HG03196 (cell line): ENCODE data around the gene TTBK2.
"Not testable (repeated sequence)": the region's sequence is repeated elsewhere in the genome, so short reads cannot be mapped to it uniquely, and the experiment has no call there.

Source experiments
- ATAC-seq: cut with Tn5 transposase; IDR thresholded peaks from one replicate; pipeline ENCODE4 v1.9.1; 2021; ENCODE audit not compliant: unreplicated experiment

Gene TTBK2

GRCh38 chr15:42764154-42764731 lies 156.3 kb downstream of the TTBK2 start:
- not testable (repeated sequence) for ATAC-seq

- ATAC-seq = not testable (repeated sequence)
Observed at GRCh38 chr15:42761813-42762212, 158.8 kb downstream of the TTBK2 start.

- no peak for ATAC-seq
Observed at GRCh38 chr15:42760759-42761158, 159.8 kb downstream of the TTBK2 start.

- ATAC-seq = no peak
Observed at GRCh38 chr15:42759093-42759492, 161.5 kb downstream of the TTBK2 start.

- ATAC-seq = no peak
Observed at GRCh38 chr15:42750306-42750705, 170.3 kb downstream of the TTBK2 start.

GRCh38 chr15:42749266-42749665 lies 171.3 kb downstream of the TTBK2 start:
- ATAC-seq = no peak

GRCh38 chr15:42744195-42744594 lies 176.4 kb downstream of the TTBK2 start:
- ATAC-seq = no peak

GRCh38 chr15:42742149-42742548 lies 178.4 kb downstream of the TTBK2 start:
- ATAC-seq = no peak

- ATAC-seq = no peak
Observed at GRCh38 chr15:42741710-42742109, 178.9 kb downstream of the TTBK2 start.

GRCh38 chr15:42737529-42738328 lies 182.8 kb downstream of the TTBK2 start:
- no peak for ATAC-seq

- peak; percentile 70 for ATAC-seq
Observed at GRCh38 chr15:42736793-42737528, 183.6 kb downstream of the TTBK2 start, which contains the start of gene CDAN1. TSS of gene CDAN1 (minus strand) at chr15:42737128. CDS start at chr15:42737102, 26 bp downstream.

GRCh38 chr15:42736178-42736792 lies 184.3 kb downstream of the TTBK2 start:
- ATAC-seq = peak; percentile 32

GRCh38 chr15:42735382-42736165 lies 185.0 kb downstream of the TTBK2 start:
- ATAC-seq = no peak

- ATAC-seq = no peak
Observed at GRCh38 chr15:42734076-42734672, 186.4 kb downstream of the TTBK2 start.

- no peak for ATAC-seq
Observed at GRCh38 chr15:42733027-42733426, 187.6 kb downstream of the TTBK2 start.

- no peak for ATAC-seq
Observed at GRCh38 chr15:42732095-42732827, 188.3 kb downstream of the TTBK2 start.

- no peak for ATAC-seq
Observed at GRCh38 chr15:42731461-42731860, 189.1 kb downstream of the TTBK2 start.

- no peak for ATAC-seq
Observed at GRCh38 chr15:42730536-42730935, 190.0 kb downstream of the TTBK2 start.

GRCh38 chr15:42730135-42730534 lies 190.4 kb downstream of the TTBK2 start:
- ATAC-seq = no peak
